IPS DF 4.7 (cell line): ENCODE data around the gene ZNF521.

ENCODE experiments used
- DNase-seq: peaks from one replicate; pipeline ENCODE4 v3.0.0-alpha.2; 2013; ENCODE audit warnings: low spot score; ENCODE audit errors: extremely low read depth

Gene ZNF521

DNA sequence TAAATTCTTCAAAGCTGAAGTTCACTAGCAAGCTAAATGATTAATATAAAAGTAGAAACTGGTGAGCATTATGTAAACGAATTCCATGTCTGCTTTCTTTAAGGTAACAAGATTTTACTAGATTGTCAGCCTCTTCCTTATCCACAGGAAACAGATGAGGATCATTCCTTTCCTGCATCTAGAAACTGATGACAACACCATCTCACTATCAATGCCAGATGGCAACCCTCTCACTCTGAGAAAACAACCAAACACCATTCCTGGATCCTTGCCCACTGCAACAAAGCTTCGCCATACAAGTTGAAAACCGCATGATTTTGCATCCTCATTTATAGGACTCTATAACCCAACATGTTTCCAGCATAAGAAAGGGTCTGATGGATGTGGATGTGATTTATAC is 122.9 kb downstream of the ZNF521 start:
- DNase-seq: no peak

DNA sequence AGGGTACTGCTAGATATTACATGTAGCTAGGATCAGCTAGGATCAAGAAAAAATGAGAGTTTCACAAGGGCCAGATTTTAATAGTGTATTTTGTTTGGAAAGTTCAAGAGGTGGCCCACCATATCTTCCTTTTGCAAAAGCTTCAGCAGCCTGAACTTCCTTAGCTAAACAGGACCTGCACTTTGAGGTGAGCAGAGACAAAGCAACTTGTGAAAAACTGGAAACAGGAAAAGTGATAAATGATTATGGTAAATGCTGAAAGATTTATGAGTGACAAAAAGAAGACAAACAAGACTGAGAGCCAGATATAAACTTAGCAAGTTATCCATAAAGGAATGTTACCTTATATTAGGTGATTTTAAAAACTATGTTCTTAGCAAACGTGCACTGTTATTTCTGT is 123.6 kb downstream of the ZNF521 start:
- no peak for DNase-seq

DNA sequence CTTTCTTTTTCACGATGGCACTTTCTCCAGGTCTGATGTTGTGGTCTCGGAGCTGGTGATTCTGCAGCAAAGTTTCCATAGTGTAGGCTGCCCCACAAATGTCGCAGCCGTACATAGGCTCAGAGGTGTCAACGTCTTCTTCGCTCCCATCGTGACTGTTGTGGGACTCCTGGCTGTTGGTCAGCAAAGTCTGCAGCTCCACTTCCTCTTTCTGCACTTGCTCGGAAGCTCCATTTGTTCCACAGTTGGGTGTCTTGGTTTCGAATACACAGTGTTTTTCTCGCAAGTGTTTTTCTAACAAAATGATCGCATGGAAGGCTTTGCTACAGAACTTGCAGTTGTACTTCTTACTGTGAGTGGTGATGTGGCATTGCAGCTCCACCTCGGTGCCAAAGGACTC is 126.8 kb downstream of the ZNF521 start:
- DNase-seq: no peak

DNA sequence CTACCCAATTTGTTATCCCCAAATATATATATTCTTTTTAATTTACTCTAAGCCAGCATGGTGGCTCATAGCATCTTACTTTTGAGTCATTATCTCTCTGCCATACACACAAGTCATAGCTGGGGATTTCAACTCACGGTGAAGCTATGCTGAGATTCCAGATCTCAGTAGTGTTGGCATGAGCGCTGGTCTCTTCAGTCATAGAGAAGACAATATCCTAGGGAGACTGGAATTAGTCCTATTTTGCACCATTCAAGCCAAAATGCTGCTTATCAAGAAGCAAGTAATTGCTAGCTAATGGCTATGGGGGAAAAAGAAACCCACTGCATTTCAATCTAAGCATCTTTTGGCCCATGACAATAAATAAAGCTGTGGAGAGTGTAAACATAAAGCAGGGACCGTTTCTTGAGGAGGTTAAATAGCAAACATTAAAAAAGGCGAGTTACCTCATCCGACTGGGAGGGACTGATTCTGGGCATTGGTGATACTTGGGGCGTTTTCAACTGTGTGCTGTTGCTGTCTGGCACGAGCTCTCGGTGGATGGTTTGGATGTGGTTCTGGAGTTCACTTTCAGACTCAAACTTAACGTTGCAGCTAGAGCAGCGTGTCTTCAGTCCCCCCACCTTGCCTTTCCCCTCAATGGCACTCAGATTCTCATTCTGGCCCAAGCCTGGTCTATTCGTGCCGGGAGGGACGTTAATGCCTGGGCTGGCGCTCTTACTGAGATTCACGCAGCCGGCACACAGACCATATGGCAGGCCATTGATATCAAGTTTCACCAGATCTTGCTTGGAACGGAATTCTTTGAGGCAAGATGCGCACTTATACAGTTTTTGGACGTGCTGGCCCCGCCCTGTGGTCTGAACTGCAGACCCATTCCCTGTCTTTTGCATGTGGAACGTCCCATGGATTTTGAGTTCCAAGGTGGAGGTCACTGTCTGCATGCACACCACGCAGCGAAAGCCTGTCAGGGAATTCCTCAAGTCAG is 127.8 kb downstream of the ZNF521 start:
- no peak for DNase-seq

DNA sequence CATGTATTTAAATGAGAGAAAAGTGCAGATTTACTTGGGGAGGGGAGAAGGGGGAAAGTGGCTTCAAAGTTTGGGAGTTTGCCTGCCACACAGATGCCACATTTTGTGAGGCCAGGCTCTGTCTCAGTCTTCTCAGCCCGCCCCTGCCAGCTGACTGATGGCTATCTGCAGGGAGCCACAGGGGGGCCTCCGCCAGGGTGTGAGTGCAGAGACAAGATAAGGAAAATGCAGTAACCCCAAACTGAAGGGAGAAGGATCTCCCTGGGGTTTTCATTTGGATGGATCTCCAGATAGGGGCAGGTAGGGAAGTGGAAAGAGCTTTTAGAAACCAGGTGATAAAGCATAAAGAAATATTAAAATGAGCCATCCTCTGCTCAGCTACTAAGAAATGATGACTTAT is 128.8 kb downstream of the ZNF521 start:
- DNase-seq: no peak

DNA sequence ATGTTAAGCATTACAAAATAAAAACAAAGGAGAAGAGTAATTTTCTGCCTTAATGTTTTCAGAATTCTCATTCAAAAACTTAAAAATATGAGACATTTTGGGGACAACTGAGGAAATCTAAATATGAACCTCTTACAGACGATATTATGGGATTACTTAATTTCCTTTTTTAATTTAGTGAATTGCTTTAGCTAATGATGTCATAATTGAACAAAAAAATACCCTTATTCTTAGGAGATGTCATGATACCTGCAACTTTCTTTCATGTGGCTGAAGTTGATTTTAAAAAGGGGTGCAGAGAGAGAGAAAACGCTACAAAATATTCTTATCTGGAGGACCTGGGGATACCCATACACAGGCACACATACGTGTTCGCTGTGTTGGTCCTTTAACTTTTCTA is 129.3 kb downstream of the ZNF521 start:
- DNase-seq: no peak

DNA sequence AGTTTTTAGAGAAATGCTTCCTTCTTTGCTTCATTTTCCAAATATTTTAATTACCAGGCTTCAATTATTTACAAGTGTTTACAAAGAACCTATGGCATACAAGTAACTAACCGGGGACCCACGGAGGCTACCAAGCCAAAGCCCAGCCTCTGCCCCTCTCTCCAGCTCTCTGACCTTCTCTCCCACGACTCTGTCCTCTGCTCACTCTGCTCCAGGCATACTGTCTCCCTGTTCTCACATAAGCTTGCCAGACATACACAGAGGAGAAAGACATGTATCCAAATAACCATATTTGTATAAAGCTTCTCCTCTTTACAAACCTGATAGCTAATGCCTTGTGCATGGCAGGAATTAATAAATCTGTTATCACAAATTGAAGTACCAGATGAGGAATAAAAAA is 141.3 kb downstream of the ZNF521 start:
- no peak for DNase-seq

DNA sequence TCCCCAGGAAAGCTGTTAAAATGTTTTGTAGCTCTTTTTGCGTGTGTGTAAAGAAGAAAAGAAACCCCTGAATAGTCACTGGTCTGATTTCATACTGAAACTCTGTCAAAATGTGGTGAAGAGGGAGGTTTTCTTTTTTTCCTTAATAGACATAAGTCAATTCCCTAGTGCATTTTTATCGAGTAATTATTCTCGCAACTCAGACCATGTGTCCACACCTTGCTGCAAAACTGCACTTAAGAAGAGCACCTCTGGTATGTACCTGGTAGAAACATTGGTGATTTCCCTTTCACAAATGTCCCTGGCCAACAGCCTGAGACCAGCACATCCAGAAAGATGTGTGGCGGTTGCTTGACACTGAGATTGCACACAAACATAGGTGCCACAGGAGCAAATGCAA is 159.9 kb downstream of the ZNF521 start:
- no peak for DNase-seq

DNA sequence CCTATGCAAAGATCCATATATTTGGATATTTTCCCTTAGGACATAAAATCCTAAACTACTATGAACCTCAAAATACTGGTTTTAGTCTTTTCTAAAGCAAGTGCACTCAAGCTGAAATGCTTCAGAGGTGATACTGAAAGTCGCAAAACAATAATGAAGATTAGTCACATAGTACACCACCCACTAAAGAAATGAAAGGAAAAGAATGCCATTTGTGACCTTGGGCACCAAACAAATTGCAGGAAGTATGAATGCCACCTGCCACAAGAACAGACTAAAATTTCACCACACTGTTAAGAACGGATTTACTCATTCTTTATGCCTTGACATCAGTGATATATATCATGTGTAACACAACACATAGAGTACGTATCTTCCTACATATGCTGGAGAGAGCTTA is 161.5 kb downstream of the ZNF521 start:
- DNase-seq: no peak

DNA sequence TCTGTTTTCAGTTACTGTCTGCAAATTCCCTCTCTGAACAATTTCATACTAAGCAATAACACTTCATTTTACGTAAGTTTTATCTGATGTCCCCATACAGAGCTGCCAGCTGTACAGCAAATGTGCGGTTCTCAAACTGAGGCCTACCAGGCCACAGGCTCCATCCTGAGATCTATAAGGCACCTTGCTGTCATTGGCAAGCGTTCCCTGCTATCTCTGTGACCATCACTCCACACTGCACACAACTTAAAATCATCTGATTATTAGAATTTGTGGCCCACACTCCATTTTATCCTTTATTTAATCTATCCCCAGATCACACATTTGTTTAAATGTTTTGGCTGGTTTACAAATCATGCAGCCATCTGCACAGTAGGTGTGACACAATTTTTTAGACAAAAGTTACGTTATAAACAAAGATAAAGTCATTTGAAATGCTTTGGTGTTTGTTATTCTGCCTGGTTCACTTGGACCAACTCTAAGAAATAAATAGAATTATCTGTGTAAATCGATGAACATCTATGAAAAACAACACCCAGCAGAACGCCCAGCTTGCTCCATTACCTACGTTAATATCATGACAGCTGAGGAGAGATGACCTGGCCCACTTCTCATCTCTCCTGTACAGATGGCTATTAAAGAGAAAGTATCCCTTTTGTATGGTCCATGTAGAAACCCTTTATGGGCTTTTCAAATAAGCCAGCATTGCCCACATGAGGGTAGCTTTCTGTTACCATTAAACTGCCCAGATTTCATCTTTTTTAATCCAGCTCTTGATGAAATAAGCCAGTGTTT is 162.4 kb downstream of the ZNF521 start:
- DNase-seq: no peak

DNA sequence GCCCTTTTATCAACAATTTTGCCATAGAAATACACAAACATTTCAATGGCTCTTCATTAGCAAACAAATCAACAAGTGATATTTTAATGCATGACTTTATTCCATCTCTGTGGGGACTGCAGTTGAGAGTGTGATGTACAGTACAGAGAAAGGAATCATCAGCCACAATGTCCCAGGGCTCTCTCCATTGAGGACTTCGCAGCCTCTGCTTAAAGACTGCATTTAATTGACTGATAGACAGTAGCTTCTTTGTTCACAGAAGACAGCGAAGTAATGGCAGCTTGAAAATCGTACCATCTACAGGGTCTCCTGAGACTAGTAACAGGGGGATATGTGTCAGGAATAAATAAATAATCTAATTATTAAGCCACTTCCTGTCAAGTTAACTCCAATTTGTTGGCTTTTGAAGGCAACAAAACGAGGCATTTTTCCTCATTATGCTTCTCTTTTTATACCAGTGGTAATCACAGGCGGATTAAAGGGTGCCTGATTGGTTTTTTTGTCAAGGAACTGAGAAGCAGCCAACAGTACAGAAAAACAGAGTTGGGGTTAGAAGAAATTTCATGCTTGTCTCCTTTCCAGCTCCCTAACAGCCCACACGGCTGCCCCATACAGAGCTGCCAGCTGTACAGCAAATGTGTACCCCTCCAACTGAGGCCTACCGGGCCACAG is 164.3 kb downstream of the ZNF521 start:
- no peak for DNase-seq

DNA sequence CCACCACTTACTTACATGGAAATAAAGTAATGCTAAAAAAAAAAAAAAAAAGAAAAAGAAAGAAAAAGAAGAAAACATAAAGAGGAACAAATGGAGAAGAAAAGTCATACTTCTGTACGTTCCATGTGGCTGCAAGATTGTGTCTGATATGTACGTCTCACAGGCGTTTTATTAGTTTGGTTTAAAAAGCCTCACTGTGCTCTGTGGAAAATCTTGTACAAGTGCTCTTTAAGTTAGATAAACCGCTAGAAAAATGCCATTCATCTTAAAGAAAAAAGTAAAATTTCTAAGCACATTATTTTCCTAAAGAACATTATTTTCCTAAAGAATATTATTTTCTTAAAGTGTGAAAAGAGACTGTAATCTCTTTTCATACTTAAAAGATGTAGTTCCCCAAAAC is 165.1 kb downstream of the ZNF521 start:
- DNase-seq: no peak

DNA sequence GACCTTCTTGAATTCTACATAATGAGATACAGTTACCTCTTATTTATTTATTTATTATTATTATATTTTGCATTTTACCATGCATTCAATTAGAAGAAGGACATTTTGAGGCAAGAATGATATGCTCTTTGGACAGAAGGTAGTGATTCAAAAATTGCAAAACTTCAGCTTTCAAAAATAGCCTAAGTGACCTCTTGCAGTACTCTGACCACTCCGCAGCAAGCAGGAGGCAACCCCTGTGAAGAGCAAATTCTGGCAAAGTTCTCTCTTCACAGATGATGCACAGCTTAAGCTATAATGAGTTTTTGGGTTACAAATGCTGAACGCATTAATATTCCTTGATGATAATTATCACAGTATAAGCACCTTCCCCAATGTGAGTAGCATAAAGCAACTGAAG is 170.0 kb downstream of the ZNF521 start:
- no peak for DNase-seq

DNA sequence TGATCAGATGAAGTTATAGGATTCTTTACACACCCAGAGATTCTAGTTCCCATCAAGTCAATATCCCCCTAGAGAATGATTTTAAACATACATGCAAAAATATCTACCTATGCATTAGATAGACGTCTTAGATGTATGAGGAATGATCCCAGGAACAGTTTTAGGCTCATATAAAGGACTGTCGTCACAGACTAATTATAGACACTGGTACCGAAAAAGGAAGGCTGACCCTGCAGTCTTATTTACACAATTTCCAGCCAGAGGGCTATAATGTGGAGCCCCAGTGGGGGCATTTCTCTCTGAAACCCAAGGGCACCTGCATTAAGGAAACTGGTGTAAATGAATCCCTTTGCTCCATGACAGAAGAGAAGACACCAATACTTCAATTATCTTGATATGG is 170.4 kb downstream of the ZNF521 start:
- DNase-seq: no peak

DNA sequence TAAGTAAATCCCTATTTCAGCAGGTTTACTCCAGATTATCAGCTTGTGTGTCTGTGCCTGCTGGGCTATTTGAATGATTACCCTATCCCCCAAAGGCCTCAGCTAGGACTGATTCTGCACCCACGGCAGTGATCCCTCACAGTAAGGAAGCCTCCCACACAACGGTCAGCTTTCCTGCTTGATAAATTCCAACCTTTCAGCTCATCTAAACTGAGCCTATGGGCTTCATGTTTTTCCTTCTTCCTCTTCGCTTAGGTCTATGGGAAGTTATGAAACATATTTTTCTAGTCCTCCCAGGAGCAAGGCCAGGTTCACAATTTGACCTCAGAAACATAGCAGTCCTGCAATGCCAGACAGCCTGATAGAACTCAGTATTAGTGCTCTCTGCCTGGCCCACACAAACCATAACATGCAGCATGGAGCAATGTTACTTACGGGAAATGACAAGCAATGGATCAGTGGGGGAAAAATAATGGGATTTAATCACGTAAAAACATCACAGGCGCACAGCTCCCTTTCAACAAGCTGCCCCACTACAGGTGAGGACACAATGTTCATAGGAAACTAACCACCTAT is 170.9 kb downstream of the ZNF521 start:
- no peak for DNase-seq

DNA sequence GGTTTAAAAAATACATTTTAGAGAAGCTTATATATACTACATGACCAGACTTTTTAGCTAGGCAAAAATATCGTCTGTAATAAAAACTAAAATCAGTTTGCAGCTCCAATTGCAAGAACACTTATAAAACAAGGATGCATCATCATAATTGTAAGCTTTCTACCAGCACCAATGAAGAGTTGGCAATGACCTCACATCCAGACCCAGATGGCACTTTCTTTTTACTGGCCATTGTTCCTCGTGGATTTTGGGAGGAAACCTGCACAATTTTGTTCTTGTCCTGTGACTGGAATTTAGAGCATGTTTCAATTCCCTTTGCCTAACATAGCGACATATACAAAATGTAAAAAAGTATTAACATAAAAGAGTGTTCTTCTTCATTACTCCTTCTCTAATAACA is 174.3 kb downstream of the ZNF521 start:
- DNase-seq: no peak

DNA sequence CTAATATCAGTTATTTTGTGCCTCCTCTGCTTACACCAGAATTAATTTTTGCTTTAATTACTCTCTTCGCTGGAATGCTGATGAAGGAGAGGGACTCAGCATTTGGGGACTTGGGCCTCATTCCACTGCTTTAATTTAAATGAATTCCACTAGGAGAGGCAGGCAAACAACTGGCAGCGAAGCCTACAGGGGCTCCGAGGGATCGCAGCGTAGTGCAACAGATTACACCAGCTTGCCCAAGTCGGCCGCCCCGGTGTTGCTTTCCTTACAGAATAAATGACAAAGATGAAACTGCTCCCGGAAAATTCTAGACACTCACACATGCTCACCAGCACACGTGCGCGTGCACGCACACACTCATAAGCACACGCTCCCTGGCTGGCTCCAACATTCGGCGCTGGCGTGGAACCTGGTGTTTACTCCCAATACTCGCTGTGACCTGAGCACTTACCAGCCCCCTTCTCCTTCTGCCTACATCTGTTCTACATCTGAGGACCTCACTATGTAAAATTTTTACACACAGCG is 175.4 kb downstream of the ZNF521 start:
- DNase-seq: no peak

DNA sequence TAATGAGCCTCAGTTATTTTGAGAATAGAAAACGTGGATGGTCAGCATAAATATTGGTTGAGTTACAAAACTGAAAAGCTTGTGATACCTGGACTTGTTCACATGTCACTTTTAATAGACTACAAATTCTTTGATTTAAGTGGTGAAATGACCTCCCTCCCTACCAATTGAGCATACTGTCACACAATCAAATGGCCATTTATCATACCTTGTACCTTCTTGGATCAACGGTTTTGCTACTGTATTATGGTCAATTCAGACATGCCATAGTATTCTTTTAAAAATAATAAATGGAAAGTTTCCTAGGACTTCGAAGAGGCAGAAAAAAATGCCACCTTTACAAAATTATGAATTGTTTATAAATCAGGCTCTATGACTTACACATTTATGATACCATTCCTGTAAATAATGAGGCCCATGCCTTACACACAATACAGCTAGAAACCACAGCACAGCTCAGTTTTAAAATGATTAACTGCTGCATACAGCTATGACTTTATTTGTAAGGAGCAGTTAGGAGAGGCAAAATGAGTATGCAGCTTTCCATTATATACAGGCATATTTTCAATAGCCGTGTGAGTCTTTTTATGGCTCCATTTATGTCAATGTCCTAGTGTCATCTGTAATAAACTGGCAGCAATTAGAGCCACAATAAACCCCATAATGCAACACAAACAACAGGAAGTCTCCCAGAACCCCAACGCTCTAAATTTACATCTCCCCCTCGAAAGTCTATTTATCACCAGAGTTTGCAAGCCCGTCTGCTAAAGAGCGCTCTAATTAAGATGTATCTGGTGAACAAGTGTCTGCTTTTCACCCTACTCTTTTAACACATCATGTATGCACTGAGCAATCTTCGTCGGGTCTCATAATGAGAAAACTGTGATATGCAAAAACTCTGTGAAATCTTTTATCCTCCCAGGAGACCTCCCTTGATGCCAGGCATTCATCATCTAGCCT is 176.1 kb downstream of the ZNF521 start:
- DNase-seq: no peak

DNA sequence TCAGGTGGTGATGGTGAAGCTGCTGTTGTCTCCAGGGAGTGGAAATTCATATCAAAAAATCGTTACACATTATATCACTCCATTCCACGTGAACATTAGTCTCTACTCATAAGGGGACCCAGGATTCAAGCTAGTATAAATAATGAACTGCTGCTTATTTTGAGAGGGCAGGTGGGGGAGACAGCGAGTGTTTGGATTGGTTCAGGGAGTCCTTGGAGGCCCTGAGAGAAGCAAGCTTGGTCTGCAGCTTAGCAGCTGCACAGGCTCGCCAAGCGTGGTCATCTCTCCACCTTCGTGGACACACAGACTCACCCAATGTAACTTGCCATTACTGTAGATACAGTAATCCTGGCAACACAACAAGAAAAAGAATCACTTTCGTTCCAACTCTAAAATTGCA is 177.6 kb downstream of the ZNF521 start:
- DNase-seq: no peak

DNA sequence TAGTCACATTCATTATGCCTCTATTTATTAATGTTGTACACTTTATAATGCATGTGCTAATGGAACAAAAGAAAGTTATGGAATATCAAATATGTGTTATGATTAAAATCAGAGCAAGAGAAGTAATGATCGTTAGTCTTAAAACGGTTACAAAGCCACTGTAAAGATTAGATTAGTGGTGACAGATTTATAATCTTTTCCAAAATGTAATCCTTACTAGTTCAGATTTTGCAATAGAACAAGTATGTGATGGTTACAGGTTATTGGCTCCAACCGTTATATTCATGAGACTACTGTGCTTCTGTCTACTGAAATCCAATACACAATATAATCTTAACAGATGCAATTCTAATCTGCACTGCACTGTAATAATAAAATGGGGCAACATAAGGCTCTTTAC is 180.6 kb downstream of the ZNF521 start:
- no peak for DNase-seq
